ENCODE data around the gene TARBP1. TPM values are rescaled to one million over a fixed set of nuclear protein-coding genes. Genes with fewer than 3 reads are reported as not detected.

The TARBP1 gene
- total and polyA plus RNA-seq, 2 of the 13 experiments (the other 11 are each of a cell fraction or from before 2014, with no cell fraction given), result 37.7 to 67.0 TPM

GRCh38 chr1:234478481-234479309 lies at the start of gene TARBP1 (continued):
- TF ChIP-seq ZNF609 (CRISPR knock-in tag; IDR thresholded peaks at IDR 0.05; ENCODE audit: borderline replicate concordance), result no peak
- TF ChIP-seq CCDC6 (CRISPR knock-in tag; IDR thresholded peaks at IDR 0.05), result no peak; the same call in 1 of the 2 replicates
- TF ChIP-seq ZNF446 (CRISPR knock-in tag; IDR thresholded peaks at IDR 0.05), result no peak
- TF ChIP-seq THAP11 (CRISPR knock-in tag; IDR thresholded peaks at IDR 0.05), result 0 out of 2 replicates have a peak, but pooled peaks have one; percentile 41
- peak; percentile 8 for TF ChIP-seq IKZF4 (CRISPR knock-in tag; IDR thresholded peaks at IDR 0.05; ENCODE audit: borderline replicate concordance, low read depth, not compliant biosample characterization)
- TF ChIP-seq CHD2 (IDR thresholded peaks at IDR 0.05; ENCODE audit: low read depth, low read length), result no peak
- TF ChIP-seq PHB2 (IDR thresholded peaks at IDR 0.05; ENCODE audit: partially characterized antibody), result no peak
- no peak for TF ChIP-seq ZNF75D (CRISPR knock-in tag; IDR thresholded peaks at IDR 0.05; ENCODE audit: borderline replicate concordance)
- no peak for TF ChIP-seq ZNF333 (CRISPR knock-in tag; IDR thresholded peaks at IDR 0.05; ENCODE audit: borderline replicate concordance)
- TF ChIP-seq PRMT3 (CRISPR knock-in tag; IDR thresholded peaks at IDR 0.05; ENCODE audit: borderline replicate concordance, low read depth), result 0 out of 2 replicates have a peak, but pooled peaks have one; percentile 38
- no peak for TF ChIP-seq DR1 (CRISPR knock-in tag; IDR thresholded peaks at IDR 0.05)
- no peak for TF ChIP-seq ZSCAN22 (CRISPR knock-in tag; IDR thresholded peaks at IDR 0.05)
- TF ChIP-seq BRCA1 (CRISPR knock-in tag; IDR thresholded peaks at IDR 0.05), result 0 out of 2 replicates have a peak, but pooled peaks have one; percentile 36
- TF ChIP-seq SMAD9 (CRISPR knock-in tag; IDR thresholded peaks at IDR 0.05), result no peak
- 0 out of 2 replicates have a peak, but pooled peaks have one; percentile 26 for TF ChIP-seq ZNF776 (CRISPR knock-in tag; IDR thresholded peaks at IDR 0.05)
- peak; percentile 45; the same call in 1 of the 2 replicates for TF ChIP-seq TFDP1 (CRISPR knock-in tag; IDR thresholded peaks at IDR 0.05; ENCODE audit: borderline replicate concordance)
- no peak for TF ChIP-seq ZNF674 (CRISPR knock-in tag; IDR thresholded peaks at IDR 0.05; ENCODE audit: low read depth)
- TF ChIP-seq ATAD3A (CRISPR knock-in tag; IDR thresholded peaks at IDR 0.05), result no peak
- TF ChIP-seq ZNF230 (CRISPR knock-in tag; IDR thresholded peaks at IDR 0.05), result no peak
- TF ChIP-seq GTF2F1 (IDR thresholded peaks at IDR 0.05; ENCODE audit: low read length), result no peak
- 0 out of 2 replicates have a peak, but pooled peaks have one; percentile 29 for TF ChIP-seq ERF (CRISPR knock-in tag; IDR thresholded peaks at IDR 0.05)
